Ramos (cell line): ENCODE measurements around the gene PSKH1.

Experiments
- in situ Hi-C: fragments of 300-500 bp; cut with MboI; formaldehyde crosslinking; loops from one replicate; pipeline ENCODE4 v1.14.3; 2022; ENCODE audit warnings: low sequenced_read_pairs; ENCODE audit not compliant: unreplicated experiment

The PSKH1 gene

DNA sequence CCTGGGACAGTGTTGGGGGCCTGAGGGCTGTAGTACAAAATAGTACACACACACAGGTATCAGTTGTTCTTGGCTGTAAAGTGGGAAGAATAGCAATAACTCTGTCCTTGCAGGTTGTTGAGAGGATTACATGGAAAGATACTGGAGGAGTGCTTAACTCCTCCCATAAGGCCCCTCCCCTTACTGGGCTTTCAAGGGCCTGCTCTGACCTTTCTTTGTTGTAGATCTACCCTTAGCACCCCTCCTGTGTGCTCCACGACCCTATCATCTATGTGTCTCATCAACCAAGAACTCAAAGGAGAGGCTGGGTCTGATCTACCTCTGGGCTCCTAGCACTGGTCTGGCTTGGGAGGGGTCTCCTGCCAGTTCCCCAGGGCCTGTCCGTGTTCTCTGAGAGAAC lies 28.5 kb upstream of the PSKH1 start:
- in situ Hi-C loops: no loop called here

DNA sequence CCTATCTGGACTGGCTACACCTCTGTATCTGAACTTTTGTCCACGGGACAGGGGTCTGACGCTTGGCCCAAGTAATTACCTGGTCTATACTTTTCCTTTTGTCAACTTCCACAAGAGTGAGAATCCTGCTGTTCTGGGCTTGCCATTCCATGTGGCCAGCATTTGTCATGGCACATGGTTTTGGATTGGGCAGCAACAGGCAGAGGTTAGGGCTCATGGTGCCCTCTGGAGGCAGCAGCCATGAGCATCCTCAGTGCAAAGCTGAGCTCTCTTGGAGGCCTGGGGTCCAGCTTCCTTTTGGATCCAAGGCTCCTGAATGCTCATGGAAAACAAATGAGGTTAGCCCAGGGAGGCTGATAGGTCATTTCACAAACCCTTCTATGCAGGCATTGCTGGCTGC lies 27.7 kb upstream of the PSKH1 start:
- in situ Hi-C loops: no loop called here

DNA sequence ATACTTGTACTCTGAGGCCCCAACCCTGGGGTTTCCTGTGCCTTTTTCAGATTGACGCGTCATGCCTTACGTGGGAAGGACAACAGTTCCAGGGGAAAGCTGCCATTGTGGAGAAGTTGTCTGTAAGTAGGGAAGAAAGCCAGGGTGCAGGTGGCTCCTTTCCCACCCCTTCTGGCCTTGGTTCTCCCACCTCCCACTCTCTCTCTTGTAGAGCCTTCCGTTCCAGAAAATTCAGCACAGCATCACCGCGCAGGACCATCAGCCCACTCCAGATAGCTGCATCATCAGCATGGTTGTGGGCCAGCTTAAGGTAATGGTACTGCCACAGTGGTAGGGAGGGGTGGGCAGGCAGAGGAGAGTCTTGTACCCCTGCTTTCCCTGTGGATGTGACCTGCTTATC lies 24.8 kb upstream of the PSKH1 start:
- in situ Hi-C loops: no loop called here

DNA sequence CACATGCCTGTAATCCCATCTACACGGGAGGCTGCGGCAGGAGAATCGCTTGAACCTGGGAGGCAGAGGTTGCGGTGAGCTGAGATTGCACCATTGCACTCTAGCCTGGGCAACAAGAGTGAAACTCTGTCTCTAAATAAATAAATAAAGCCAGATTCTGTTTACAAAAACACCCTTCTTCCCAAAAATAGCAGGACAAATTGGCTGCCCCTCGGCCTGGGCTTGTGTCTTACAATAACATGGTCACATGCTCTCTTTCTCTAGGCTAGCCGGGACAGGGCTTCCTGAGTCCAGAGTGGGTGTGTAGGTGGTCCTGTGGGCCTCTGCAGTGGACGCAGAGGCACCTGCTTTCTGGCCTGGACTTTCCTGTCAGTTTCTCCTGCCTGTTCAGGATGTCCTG lies 23.4 kb upstream of the PSKH1 start:
- in situ Hi-C loops: no loop called here

DNA sequence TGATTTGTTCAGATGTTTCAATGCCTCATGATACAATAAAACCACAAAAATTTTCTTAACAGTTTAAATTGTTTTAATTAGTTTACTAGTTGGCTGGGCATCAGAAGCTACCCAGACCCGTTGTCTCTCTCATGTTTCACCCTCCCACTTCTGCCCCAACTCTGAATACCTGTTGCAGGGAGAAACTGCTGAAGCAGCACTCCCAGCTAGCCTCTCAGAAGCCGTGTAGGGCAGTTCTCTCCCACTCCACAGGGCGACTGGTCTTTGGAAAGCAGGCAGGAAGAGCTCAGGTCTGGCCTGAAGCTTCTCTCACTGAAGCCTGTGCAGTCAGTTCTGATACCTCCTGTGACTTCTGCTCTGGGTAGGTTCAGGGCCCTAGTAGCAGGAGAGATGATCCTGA lies 21.8 kb upstream of the PSKH1 start:
- in situ Hi-C loops: no loop called here

DNA sequence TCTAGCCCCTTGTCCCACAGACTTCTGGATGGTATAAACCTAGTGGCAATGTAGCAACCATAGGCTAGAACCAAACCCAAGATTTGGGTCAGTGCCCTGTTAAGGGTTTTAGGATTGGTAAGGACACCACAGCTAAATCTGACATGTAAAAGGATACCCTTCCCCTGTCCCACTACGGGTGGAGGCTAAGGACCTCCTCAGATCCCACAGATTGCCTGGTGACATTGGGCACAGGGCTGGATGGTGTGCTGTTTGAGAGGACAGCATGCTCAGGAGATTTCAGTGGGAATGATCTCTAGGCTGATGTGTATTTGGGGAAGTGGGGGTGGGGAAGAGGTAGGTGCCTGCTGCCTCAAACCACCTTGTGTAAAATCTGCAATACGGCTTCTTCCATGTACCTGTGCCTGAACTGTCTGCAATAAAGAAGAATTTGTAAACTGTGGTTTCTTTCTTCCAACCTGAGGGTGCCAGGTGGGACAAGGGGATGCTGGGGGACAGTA lies 20.9 kb upstream of the PSKH1 start:
- in situ Hi-C loops: no loop called here

DNA sequence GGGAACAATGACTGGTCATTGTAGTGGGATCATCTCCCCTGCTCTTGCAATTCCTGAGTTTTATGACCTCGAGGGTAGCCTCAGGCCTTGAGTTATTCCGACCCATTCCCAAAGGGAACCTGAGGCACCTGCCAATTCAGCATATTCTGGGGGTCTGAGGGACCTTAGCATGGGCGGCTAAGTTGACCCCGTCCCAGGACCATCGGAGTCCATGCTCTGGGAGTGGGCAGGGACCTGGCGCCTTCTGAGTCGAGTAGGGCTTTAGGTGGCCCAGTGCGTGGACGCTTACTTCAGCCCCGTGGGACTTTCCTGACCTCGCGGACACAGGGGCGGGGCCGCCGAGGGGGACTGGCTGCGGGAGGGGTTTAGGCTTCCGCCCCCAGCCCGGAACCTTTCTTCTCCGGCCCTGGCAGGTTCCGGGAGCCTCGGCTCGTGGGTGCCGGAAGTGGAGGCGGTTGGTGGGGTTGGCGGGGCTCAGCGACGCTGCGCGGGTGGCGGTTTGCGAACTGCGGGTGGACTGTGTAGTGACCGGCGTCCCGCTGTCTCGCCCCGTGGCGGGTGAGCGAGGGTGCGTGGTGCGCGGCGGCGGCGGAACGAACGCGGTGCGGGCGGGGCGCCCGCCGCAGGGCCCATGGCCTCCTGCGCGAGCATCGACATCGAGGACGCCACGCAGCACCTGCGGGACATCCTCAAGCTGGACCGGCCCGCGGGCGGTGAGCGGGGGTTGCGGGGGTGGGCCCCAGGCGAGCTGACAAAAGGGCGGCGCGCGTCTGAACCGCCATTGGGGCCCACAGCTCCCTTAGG lies 20.2 kb upstream of the PSKH1 start, which contains the start of gene EDC4:
TSS of gene EDC4 (plus strand) at position 422 of the 804 bp plus-strand sequence. CDS start at position 632, 210 bp downstream.
- in situ Hi-C loops: no loop called here

DNA sequence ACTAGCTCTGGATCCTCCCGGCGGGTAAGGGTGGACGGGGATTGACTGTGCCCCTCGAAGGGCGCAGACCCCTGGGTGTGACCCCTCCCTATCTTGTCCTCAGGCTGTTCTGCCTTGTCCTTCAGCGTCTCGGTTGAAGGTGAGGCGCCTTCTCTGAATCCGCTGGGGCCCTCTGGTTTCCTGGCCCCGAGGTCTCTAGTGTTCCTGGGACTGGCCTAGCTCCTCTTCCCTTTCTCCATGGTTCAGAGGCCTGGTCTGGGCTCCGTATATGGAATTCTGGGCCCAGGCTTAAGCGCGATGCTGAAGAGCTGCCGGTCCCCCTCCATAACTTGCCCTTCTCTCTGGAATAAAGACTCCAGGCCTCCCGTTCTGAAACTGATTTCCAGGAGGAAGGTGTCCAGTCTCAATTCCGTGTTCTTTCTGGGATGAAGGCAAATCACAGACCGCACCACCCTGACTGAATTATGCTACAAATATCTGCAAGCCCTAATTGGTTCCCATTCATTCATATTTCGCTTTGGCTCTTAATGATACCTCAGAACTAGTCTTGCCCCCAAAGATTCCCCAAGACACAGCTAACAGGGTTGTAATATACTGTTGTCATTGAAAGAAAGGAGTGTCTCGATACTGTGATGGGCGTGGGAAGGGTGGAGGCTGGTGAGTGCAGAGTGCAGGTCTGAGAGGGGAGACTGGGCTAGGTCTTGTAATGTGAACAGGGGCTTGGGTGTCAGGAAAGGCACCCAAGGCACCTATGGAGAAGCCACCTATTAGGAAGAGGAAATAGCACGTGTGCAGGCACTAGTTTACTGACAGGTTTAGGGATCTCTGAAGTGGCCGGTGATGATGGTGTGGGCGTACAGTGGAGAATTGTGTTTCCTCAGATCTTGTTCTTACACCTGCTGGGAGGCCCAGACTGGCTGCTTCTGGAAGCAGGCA lies 19.4 kb upstream of the PSKH1 start:
- in situ Hi-C loops: no loop called here

DNA sequence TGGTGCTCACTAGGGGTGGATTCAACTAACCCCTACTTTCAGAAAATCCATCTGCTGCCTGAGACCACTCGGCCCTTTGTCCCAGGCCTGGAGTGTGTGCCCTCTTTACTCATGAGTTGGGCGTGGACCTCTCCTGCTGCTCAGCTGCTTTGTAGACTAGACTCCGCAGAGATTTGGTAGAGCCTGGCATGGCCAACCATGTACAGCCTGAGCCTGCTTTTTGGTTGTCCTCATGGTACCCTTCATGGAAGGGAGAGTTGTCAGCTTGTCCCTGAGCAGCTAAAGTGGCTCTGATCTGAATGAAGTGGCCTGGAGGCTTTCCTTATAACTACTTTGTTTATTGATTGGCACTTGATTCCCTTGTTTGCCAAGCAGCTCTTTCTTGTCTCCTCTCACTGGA lies 18.7 kb upstream of the PSKH1 start:
- in situ Hi-C loops: no loop called here

DNA sequence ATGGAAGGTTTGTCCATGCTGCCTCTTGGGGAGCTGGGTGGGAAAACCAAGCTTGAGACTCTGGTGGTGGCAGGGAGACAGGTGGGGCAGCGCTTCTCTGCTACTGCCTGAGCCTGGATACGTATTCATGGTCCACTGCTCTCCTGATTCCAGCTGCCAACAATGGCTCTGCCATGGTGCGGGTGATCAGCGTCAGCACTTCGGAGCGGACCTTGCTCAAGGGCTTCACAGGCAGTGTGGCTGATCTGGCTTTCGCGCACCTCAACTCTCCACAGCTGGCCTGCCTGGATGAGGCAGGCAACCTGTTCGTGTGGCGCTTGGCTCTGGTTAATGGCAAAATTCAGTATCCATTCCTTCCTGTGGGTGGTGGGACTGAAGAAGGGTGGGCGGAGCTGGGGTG lies 16.0 kb upstream of the PSKH1 start:
- in situ Hi-C loops: no loop called here

DNA sequence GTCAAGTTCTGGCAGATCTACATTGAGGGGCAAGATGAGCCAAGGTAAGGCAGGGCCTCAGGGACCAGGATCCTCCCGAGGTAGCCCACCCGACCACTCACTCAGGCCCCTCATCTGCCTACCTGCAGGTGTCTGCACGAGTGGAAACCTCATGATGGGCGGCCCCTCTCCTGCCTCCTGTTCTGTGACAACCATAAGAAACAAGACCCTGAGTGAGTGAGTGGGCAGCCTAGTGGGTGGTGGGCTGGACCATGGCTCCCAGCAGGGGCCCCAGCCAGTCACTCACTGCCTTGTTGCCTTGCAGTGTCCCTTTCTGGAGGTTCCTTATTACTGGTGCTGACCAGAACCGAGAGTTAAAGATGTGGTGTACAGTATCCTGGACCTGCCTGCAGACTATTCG lies 14.8 kb upstream of the PSKH1 start:
- in situ Hi-C loops: no loop called here

DNA sequence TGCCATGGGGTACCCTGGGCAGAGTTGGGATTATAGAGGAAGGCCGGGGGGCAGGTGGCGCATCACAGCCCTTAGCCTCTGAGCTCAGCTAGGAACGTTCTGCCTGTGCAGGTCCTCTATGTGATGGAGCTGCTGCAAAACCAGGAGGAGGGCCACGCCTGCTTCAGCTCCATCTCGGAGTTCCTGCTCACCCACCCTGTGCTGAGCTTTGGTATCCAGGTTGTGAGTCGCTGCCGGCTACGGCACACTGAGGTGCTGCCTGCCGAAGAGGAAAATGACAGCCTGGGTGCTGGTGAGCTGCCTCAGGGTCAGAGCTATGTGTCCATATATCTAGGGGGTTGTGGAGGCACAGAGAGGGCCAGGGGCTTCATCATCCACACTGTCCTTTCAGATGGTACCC lies 14.2 kb upstream of the PSKH1 start:
- in situ Hi-C loops: no loop called here

DNA sequence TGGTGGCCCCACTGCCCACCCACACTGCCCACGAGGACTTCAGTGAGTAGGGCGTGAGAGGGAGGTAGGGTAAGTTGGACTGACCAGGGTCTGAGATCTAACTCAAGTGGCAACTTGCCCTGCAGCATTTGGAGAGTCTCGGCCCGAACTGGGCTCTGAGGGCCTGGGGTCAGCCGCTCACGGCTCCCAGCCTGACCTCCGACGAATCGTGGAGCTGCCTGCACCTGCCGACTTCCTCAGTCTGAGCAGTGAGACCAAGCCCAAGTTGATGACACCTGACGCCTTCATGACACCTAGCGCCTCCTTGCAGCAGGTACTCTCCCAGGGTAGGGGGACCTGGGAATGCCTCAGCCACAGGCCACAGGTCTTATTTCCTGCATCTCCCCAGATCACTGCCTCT lies 13.6 kb upstream of the PSKH1 start:
- in situ Hi-C loops: no loop called here

DNA sequence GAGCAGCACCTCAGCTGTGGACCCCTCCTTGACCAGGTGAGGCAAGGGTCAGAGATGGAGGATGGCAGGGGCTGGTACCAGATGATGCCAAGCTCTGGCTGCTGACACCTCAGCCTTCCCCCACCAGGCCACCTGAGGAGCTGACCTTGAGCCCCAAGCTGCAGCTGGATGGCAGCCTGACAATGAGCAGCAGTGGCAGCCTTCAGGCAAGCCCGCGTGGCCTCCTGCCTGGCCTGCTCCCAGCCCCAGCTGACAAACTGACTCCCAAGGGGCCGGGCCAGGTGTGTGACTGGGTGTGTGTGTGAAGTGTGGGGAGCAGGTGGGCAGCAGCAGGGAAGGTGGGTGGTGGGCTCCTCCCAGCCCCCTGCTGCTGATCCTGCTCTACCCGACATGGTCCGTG lies 13.1 kb upstream of the PSKH1 start:
- in situ Hi-C loops: loop anchor here (10.0 kb wide), 1 partner anchor 345 kb away; no protein-coding TSS in a partner anchor

DNA sequence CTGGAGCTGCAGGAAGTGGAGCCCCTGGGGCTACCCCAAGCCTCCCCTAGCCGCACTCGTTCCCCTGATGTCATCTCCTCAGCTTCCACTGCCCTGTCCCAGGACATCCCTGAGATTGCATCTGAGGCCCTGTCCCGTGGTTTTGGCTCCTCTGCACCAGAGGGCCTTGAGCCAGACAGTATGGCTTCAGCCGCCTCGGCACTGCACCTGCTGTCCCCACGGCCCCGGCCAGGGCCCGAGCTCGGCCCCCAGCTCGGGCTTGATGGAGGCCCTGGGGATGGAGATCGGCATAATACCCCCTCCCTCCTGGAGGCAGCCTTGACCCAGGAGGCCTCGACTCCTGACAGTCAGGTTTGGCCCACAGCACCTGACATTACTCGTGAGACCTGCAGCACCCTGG lies 12.5 kb upstream of the PSKH1 start:
- in situ Hi-C loops: loop anchor here (10.0 kb wide), 1 partner anchor 344 kb away; no protein-coding TSS in a partner anchor

DNA sequence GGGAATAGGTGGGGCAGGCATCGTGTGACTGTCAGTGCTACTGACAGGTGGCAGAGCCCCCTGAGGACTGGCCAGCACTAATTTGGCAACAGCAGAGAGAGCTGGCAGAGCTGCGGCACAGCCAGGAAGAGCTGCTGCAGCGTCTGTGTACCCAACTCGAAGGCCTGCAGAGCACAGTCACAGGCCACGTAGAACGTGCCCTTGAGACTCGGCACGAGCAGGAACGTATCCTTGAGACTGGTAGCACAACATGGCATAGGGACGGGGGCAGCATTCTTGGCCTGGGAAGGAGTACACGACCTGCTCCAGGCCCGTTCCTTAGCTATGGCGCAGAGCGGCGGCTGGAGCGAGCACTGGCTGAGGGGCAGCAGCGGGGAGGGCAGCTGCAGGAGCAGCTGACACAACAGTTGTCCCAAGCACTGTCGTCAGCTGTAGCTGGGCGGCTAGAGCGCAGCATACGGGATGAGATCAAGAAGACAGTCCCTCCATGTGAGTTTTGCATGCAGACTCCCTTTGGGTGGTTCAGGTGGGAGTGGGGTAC lies 11.4 kb upstream of the PSKH1 start:
- in situ Hi-C loops: loop anchor here (10.0 kb wide), 1 partner anchor 343 kb away; no protein-coding TSS in a partner anchor

DNA sequence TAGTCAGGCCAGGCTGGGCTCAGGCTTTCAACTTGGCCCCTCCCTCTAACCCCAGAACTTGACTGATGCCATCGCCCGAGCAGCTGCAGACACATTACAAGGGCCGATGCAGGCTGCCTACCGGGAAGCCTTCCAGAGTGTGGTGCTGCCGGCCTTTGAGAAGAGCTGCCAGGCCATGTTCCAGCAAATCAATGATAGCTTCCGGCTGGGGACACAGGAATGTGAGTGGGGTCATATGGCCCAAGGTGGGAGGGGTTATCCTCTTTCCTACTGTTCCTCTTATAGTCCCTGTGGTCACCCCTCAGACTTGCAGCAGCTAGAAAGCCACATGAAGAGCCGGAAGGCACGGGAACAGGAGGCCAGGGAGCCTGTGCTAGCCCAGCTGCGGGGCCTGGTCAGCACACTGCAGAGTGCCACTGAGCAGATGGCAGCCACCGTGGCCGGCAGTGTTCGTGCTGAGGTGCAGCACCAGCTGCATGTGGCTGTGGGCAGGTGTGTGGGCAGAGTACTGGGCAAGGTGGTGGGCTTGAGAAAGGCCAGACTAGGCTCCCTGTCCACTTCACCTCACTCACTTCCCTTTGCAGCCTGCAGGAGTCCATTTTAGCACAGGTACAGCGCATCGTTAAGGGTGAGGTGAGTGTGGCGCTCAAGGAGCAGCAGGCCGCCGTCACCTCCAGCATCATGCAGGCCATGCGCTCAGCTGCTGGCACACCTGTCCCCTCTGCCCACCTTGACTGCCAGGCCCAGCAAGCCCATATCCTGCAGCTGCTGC lies 10.5 kb upstream of the PSKH1 start:
- in situ Hi-C loops: loop anchor here (10.0 kb wide), 1 partner anchor 342 kb away; no protein-coding TSS in a partner anchor

DNA sequence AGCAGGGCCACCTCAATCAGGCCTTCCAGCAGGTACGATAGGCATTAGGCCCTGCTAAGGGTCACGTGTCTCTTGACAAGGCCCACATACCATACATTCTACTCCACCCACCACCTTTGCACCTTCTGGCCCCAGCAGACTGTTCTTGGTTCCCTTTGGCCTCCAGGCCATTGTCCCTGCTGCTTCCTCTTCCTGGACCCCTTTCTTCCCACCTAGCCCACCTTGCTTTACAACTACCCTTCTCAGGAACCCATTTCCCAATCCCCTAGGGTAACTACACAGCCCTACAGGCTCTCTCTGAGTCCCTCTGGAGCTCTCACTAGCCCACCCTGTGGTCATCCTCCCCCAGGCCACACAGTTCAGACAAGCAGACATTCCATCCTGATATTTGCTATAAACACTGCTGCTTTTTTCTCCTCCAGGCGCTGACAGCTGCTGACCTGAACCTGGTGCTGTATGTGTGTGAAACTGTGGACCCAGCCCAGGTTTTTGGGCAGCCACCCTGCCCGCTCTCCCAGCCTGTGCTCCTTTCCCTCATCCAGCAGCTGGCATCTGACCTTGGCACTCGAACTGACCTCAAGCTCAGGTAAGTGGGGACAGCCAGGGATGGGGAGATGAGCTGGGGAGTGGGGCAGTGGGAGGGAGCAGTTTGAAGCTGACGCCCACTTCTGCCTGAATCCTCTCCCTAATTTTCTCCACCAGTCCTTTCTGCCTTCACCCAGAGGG lies 9.7 kb upstream of the PSKH1 start:
- in situ Hi-C loops: loop anchor here (10.0 kb wide), 1 partner anchor 341 kb away; no protein-coding TSS in a partner anchor

DNA sequence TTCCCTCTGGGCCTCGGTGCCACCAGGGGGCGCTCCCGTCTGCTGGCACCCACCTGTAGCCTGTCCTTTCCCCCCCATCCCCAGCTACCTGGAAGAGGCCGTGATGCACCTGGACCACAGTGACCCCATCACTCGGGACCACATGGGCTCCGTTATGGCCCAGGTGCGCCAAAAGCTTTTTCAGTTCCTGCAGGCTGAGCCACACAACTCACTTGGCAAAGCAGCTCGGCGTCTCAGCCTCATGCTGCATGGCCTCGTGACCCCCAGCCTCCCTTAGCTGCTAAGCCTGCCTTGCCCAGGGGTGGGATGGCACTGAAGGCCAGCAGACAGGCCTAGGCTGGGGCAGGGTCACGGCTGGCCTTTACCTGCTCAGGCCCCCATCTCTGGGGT lies 9.2 kb upstream of the PSKH1 start:
- in situ Hi-C loops: loop anchor here (10.0 kb wide), 1 partner anchor 341 kb away; no protein-coding TSS in a partner anchor
